ENCODE data around the gene CEBPB. TPM values are rescaled to one million over a fixed set of nuclear protein-coding genes. Genes with fewer than 3 reads are reported as not detected.
A peak's percentile ranks its signal among the peaks of the same experiment; 100 is the strongest.

CEBPB gene
- total RNA-seq, 1 donor, result 38.1 TPM

- DNase-seq (ENCODE audit: low read depth), result peak; percentile 33
- TF ChIP-seq, protein P1, sequence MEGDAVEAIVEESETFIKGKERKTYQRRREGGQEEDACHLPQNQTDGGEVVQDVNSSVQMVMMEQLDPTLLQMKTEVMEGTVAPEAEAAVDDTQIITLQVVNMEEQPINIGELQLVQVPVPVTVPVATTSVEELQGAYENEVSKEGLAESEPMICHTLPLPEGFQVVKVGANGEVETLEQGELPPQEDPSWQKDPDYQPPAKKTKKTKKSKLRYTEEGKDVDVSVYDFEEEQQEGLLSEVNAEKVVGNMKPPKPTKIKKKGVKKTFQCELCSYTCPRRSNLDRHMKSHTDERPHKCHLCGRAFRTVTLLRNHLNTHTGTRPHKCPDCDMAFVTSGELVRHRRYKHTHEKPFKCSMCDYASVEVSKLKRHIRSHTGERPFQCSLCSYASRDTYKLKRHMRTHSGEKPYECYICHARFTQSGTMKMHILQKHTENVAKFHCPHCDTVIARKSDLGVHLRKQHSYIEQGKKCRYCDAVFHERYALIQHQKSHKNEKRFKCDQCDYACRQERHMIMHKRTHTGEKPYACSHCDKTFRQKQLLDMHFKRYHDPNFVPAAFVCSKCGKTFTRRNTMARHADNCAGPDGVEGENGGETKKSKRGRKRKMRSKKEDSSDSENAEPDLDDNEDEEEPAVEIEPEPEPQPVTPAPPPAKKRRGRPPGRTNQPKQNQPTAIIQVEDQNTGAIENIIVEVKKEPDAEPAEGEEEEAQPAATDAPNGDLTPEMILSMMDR (IDR thresholded peaks at IDR 0.05; ENCODE audit: insufficient read depth, low read length), result no peak
- peak overlapping the region; percentile 100 for H3K4me3 ChIP-seq (ENCODE audit: low read depth, low read length)
These were observed 3.8 kb downstream of the CEBPB start for GRCh38 chr20:50194422-50194830.

DNA sequence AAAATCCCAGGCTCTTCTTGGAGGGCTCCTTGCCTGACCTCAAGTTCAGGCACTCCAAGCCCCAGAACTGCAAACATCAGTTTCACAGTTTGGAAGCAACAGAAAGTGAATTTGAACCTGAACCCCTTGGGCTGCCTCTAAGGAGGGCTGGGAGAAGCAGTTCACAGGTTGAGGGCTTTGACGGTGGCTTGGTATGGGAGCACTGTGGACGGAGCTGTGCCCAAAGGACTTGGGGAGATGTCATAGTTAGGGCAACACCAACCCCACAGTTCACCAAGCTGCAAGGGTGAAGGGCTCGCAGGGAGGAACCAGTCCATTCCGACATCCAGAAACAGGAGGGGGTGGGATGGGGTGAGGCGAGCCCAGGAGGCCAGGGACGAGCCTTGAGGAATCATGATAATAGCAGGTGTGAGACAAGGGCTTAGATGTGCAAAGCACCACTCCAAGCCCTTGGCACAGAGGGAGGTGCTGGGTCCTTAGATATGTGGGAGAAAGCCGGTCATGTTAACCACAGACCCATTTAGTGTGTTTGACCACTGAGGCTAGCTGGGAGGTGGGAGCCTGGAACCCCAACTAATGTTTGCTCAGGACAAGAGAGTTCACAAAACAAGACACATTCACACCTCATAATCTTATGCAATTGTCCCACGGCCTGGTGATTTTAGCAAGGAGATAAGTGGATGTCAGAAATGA lies 4.3 kb downstream of the CEBPB start:
- TF ChIP-seq, protein P1 (IDR thresholded peaks at IDR 0.05; ENCODE audit: insufficient read depth, low read length), result no peak
- DNase-seq (ENCODE audit: low read depth), result peak; percentile 49
- H3K4me3 ChIP-seq (ENCODE audit: low read depth, low read length), result peak overlapping the region; percentile 100

DNA sequence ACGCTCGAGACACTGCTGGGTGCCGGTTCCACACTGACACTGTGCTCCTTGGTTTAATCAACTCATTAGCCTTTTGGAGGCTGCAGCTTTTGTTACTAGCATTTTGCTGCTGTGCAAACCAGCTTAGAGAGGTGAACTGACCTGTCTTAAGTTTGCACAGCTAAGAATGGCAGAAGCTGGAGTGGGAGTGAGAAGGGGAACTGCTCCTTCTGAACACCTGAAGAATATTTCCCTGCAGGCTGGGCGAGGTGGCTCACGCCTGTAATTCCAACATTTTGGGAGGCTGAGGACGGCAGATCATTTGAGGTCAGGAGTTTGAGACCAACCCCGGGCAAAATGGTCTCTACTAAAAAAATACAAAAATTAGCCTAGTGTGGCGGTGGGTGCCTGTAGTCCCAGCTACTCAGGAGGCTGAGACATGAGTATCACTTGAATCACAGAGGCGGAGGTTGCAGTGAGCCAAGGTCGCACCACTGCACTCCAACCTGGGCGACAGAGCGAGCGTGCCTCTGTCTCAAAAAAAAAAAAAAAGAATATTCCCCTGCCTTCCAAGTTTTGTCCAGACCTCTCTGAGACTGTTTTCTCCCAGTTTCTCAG lies 5.0 kb downstream of the CEBPB start:
- no peak for DNase-seq (ENCODE audit: low read depth)
- TF ChIP-seq, protein P1 (IDR thresholded peaks at IDR 0.05; ENCODE audit: insufficient read depth, low read length), result no peak
- H3K4me3 ChIP-seq (ENCODE audit: low read depth, low read length), result no peak overlapping the region

DNA sequence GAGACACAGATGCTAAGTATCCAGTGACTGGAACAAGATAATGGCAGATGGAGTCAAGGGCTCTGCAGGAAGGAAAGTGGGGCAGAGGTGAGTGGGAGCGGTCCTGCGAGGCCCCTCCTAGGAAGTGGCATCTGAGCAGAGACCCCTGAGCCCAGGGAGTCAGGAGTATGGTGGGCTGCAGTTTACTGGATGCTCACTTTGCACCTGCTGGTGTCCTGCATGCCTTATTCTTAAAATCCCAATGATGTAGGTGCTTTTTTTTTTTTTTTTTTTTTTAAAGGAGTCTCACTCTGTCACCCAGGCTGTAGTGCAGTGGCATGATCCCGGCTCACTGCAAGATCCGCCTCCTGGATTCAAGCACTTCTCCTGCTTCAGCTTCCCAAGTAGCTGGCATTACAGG lies 5.6 kb downstream of the CEBPB start:
- TF ChIP-seq, protein P1 (IDR thresholded peaks at IDR 0.05; ENCODE audit: insufficient read depth, low read length), result no peak
- no peak overlapping the region for H3K4me3 ChIP-seq (ENCODE audit: low read depth, low read length)
- DNase-seq (ENCODE audit: low read depth), result no peak

GRCh38 chr20:50196896-50197295 lies 6.3 kb downstream of the CEBPB start:
- no peak overlapping the region for H3K4me3 ChIP-seq (ENCODE audit: low read depth, low read length)

DNA sequence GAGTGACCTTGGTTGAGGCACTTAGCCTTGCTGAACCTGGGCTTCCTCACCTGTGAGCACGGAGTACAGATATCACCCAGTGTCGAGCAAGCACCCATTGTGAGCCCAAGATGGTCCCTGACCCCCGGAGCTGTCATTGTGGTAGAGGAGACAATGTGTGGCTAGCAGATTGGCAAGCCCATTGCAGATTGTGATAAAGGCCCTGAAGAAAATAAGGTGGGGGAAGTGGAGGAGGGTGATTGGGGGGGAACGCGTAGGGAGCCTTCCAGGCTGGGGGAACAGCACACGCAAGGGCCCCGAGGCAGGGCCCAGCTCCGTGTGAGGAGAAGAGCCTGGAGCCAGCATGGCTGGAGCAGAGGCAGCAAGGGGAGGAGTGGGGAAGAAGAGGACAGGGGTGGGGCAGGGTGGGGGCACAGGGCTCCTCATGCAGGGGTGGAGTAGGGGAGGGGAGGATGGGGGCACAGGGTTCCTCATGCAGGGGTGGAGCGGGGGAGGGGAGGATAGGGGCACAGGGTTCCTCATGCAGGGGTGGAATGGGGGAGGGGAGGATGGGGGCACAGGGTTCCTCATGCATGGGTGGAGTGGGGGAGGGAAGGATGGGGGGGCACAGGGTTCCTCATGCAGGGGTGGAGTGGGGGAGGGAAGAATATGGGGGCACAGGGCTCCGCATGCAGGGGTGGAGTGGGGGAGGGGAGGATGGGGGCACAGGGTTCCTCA lies 7.0 kb downstream of the CEBPB start:
- TF ChIP-seq, protein P1 (IDR thresholded peaks at IDR 0.05; ENCODE audit: insufficient read depth, low read length), result no peak
- no peak for DNase-seq (ENCODE audit: low read depth)
- H3K4me3 ChIP-seq (ENCODE audit: low read depth, low read length), result no peak overlapping the region

More at GRCh38 chr20:50196896-50197295, 6.3 kb downstream of the CEBPB start:
- no peak for DNase-seq (ENCODE audit: low read depth)
- TF ChIP-seq, protein P1 (IDR thresholded peaks at IDR 0.05; ENCODE audit: insufficient read depth, low read length), result no peak
